8988T (cell line): Measurements from ENCODE around the gene RPS19.

Experiments
- DNase-seq: peaks from one replicate; pipeline ENCODE4 v3.0.0; 2011

The RPS19 gene

DNA sequence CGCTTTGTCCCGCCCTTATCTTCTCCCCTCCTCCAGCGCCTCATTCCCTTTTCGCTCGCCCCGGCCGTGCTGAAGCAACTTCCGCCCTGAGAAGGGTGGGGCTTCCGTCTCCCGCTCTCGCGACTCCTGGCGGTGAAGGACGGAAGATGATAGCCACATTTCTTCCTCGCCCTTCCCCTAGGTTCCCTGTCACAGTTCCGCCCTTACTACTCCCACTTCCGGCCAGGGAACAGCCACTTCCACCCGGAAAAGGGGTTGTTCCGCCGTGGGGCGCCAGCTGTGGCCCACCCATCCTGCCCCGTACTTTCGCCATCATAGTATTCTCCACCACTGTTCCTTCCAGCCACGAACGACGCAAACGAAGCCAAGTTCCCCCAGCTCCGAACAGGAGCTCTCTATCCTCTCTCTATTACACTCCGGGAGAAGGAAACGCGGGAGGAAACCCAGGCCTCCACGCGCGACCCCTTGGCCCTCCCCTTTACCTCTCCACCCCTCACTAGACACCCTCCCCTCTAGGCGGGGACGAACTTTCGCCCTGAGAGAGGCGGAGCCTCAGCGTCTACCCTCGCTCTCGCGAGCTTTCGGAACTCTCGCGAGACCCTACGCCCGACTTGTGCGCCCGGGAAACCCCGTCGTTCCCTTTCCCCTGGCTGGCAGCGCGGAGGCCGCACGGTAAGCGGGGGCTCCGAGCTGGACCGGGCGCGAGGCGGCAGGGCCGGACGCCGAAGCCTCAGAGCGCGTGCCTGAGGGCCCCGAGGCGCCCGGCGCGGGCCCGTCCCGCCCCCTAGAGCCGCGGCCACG is at the start of gene RPS19:
TSS of gene RPS19 (plus strand) at position 638 of the 801 bp plus-strand sequence. CDS start 520 bp downstream, outside the sequence.
- DNase-seq: peak; percentile 87

DNA sequence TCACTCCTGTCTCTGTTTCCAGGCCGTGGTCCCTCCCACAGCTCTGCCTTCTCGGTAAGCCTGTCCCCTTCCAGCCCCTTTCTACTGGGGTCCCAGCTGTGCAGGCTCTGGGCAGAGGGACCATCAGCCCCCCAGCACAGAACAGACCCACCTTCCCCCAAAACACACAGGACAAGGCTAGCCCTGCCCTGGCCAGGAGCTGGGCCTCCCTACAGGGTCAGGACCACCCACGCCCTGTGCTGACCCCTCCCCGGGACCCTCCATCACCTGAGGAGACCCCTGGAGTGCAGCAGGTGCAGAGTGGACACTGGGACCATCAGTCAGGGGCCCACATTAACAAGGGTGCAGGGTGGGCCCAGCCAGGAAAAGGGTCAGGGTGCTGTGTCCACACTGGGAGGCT is 49.8 kb upstream of the RPS19 start:
- DNase-seq: no peak

DNA sequence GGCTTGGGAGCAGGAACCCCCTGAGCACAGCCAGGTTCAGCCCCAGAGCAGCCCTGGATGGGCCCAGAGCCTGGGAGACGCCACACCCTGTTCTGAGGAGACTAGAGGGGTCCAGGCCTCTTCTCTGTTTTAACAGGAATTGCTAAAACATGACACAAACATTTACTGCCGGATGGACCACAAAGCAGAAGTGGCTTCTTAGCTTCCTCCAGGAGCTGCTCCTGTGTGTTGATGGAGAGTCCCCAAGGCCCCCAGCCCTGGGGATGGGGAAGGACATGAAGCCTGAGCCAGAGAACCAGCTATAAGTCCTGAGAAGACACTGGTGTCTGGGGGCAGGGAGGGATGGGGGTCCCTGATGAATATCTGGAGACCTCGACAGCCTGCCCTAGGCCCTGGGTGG is 49.0 kb upstream of the RPS19 start:
- DNase-seq: no peak

DNA sequence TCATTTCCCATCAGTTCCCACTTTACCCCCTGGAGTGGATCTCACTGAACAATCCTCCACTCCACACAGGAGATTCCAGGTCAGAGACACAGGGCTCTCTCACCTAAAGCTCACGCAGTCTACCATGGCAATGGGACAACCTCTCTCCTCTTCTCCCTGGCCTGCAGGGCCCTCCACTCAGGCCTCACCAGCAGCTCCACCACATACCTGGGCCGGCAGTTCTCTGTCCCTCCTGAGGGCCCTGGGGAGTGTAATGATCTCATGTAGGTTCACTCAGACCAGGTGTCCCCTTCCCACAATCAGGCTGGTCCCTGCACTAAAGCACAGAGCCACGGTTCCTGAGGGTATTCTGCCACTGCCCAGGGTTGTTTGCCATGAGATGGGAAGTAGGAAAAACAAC is 48.1 kb upstream of the RPS19 start:
- DNase-seq: no peak

DNA sequence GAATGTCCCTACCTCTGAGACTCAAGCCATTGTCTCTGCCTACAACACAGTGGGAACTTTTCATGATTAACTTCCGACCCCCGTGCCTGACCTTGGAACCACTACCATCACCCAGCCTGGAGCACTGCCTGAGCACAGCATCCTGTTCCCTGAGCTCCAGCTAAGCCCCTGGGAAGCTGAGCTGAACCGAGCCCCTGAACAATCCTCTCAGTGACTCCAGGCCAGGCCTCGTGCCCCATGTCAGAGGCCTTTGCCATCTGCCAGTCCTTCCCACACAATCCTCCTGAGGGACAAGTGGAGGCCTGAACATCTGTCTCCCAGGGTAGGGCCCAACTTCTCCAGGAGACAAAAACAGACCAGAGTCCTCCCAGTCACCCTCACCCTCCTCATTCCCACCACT is 46.1 kb upstream of the RPS19 start:
- no peak for DNase-seq

DNA sequence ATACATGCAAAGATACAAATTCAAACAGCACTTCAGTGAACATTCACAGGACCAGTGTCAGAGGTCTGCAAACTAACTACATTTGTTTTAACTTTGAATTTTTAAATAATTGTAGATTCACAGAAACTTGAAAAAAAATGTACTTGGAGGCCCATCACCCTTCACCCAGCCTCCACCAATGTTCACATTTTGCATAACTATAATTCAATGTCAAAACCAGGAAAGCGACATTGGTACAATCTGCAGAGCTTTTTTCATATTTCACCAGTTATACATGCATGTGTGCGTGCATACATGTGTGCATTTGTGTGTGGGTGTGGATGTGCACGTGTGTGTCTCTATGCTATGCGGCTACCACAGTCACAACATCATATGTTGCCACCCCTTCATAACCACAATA is 44.8 kb upstream of the RPS19 start:
- no peak for DNase-seq

DNA sequence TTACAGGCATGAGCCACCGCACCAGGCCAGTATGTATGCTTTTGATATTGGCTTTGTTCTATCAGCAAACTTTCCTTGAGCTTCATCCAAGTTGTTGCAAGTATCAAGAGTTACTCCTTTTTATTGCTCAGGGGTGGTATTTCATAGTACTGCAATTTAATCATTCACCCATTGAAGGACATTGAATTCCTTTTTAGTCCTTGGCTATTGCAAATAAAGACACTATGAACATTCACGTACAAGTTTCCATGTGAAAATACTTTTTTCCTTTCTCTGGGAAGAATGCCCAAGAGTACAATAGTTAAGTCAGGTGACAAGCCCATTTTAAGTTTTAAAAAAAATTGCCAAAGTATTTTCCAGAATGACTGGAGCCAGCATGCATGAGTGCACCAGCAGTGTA is 43.3 kb upstream of the RPS19 start:
- DNase-seq: no peak

DNA sequence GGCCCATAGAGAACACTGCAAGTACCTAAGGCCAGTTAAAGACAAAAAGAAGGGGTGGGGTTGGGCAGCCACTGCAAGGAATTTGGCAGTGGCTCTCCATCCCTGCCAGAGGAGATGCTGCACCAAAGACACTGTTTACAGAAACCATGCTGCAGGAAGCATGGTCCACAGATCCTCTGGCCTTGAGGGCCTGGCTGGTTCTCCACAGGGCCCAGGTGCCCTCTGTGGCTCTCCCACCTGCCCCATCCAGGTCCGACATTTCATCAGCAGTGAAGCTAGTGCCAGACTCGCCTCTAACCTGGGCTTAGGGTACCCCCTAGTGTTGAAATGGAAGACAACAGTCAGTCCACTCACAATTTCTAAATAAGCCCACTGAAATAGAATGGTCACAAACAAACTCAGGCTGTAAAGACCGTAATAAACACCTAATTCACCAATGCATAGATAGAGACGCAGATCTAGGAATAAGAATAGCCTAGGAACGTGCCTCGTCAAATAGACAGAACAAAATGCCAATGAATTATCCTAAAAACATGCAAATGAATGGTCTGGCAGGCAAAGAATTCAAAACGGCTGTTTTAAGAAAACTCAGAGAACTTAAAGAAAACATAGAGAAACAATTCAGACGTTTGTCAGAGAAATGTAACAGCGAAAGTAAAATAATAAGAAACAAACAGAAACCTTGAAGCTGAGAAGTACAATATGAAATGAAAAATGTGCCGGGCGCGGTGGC is 38.9 kb upstream of the RPS19 start:
- DNase-seq: peak; percentile 85

DNA sequence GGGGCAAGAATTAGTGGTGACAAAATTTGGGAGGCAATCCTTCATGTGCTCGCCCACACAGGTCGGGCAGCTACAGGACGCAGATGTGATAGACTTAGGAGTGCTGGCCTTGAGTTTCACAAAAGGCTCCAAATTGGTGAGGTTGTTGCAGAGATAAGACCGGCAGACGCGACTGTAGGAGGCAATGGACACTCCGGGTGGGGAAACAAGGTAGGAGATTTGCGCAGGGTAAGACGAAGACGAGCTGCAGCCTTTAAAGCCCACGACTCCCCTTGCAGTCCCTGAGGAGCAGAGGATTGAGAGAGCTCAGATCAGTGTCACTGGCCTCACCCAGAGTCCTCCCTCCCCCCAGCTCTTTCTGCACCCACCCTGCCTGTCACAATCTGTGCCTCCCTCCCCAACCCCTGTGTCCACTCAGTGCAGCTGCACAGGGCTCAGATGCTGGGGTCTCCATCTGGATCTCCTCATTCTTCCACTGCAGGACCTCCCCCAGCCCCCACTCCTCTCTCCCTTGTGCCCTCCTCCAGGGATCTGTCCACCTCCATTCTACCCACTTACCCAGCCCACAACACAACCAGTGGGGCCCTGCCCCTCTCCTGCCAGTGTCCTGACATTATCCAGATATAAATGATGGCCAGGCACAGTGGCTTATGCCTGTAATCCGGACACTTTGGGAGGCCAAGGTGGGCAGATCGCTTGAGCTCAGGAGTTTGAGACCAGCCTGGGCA is 21.9 kb upstream of the RPS19 start:
- DNase-seq: no peak

DNA sequence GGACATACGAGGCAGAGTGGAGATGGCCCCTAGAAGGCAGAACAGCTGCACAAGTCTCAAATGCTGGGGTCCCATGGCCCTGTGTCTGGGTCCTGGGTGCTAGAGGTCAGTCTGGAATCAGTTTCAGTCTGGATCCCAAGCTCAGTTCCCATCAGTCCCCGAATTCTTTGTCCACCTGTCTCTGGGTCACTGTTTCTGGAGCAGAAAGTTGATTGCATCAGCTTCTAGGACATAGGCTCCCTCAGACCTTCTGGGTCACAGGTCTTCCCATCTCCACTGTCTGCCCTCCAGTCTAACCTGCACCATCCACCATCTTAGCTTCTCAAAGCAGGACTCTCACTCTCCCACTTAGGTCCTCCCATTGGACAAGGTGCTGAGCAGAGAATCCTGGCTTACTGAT is 20.8 kb upstream of the RPS19 start:
- DNase-seq: no peak

DNA sequence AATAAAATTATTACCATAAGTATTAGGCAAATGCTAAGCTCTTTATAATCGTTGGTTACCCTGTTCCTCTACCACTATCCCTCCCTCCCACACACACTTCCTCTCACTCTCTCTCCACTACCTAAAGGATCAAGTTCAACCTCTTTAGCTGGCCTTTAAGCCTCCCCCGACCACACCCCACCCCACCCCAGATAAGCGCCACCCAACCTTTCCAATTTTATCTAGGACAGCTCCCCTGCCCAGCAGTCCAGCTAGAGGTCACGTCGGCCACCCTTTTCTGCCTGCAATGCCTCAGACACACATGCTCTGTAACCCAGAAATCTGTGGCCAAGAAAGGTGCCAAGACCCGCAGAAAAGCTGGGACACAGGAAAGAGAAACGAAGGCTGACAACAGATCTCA is 16.7 kb upstream of the RPS19 start:
- no peak for DNase-seq

DNA sequence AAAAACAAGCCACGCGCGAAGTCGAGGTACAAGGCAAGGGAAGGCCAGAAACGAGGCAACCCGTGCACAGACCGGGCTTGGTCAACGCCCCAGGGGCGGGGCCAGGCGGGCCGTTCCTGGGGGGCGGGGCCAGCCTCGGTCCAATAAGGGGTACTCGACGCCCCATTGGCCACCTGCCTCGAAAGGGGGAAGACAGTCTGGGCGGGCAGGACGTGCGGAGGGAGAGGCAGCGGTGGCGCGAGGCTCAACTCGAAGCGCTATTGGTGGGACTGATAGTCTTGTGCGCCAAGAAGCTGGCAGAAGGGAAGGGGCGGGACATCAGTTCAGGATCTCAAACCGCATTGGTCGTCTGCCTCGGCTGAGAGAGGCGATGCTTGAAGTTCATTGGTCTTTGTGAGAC is 15.5 kb upstream of the RPS19 start, which contains the start of gene LYPD4:
TSS of gene LYPD4 (minus strand) at position 83 of the 400 bp plus-strand sequence. CDS start 5,398 bp downstream, outside the sequence.
- no peak for DNase-seq

DNA sequence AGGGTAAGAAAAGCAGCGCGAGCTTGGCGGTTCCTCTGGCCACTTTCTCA is 15.2 kb upstream of the RPS19 start, which contains the start of gene DMRTC2:
TSS of gene DMRTC2 (plus strand) at position 42 of the 50 bp plus-strand sequence. CDS start 2,387 bp downstream, outside the sequence.
- DNase-seq: no peak

DNA sequence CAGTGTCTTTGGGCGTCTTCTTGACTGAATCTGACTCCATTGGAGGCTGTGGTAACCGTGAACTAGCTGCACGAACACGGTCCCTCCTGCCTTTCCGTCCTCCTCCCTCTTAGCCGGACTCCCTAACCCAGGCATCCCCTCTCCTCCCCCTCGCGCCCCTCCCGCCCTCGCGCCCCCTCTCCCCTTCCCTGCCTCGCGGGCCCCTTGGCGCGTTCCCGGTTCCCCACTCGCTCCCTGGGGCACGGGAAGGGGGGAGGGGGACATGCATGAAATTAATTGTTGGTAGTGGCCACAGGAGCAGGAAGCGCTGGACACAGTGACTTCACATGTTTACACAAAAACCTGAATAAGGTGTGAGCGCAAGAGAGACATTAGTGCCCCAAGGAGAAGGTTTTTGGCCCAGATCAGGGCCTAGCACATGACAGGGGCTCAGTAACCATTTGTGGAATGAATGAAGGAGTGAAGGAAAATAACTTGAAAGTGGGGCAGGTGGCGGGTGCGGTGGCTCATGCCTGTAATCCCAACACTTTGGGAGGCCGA is 14.9 kb upstream of the RPS19 start:
- DNase-seq: no peak

DNA sequence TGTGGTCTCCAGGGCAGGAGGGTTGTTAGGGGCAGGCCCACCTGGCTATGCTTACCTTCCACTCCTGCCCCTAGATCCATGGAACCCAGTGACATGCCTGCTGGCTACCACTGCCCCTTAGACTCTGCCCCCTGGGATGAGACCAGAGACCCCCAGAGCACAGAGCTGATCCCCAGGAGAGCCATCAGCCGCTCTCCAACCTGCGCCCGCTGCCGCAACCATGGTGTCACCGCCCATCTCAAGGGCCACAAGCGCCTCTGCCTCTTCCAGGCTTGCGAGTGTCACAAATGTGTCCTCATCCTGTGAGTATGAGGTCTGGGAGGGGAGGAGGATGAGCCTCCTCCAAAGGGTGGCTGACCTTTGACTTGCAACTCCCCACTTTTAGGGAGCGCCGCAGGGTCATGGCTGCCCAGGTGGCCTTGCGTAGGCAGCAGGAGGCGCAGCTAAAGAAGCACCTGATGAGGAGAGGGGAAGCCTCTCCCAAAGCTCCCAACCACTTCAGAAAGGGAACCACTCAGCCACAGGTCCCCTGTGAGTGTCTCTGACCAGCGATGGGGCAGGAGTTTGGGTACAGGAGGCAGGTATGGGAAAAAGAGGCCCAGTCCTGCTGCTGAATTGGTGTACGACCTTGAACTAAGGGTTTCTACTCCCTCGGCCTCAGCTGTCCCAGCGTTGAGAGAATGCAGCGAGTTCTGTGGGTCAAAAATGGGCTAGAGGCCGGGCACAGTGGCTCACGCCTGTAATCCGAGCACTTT is 12.5 kb upstream of the RPS19 start:
- DNase-seq: no peak

DNA sequence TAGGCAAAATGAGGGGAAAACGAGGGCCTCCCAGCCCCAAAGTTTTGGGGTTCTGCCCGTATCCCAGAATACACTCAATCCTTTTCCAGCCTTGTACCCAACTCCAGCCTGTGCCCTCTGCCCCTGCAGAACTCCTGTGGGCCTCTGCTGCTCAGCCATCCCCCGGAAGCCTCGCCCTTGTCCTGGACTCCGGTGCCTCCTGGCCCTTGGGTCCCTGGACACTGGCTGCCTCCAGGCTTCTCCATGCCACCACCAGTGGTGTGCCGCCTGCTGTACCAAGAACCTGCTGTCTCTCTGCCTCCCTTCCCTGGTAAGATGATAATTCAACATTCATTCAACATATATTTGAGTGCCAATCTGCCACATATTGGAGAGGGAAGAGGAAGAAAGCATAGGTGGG is 11.4 kb upstream of the RPS19 start:
- DNase-seq: no peak

DNA sequence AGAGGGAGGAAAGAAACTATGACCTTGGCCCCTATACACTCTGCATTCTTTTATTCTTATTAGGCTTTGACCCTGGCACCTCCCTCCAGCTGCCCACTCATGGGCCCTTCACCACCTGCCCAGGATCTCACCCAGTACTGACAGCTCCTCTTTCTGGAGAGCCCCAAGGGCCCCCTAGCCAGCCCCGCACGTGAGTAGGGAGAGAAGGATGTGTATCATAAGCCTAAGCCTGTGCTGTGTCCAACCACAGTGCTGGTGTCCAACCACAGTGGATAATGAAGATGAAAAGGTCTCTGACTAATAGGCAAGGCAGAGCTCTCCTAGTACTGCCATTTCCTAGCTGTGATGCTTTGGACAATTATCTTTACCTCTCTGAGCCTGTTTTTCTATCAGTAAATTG is 11.0 kb upstream of the RPS19 start:
- DNase-seq: no peak

DNA sequence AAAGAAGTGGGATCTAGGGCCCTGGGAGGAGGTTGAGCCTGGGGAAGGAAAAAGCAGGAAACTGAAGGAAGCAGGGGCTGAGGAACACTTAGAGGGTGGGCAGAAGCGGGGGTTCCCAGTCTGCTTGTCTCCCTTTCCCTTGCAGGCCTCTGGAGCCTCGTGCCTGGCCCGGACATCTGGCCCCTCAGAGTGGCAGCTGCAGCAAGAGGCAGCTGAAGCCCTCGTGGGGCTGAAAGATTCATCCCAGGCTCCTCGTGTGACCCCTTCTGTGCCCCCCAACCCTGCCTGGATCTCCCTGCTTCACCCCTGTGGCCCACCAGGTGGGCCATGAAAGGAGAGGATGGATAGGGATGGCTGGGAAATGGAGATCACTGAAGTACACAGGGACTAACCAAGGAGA is 9.7 kb upstream of the RPS19 start:
- DNase-seq: no peak

DNA sequence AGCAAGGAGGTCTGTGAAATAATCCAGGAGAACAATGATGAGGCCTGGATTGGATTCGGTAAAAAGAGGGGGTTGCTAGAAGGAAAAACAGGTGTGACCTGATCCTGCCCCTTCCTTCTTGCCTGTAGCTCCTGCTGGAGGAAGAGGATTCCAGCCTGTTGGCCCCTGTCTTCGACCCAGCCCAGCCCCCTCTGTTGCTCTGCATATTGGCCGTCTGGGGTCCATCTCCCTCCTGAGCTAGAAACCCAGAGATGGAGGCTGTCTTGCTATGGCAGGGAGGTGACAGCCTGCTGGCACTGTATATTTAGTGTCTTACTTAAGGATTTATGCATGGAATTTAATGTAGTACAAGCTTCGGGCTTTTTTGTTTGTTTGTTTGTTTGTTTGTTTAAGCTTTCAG is 8.6 kb upstream of the RPS19 start:
- DNase-seq: no peak

DNA sequence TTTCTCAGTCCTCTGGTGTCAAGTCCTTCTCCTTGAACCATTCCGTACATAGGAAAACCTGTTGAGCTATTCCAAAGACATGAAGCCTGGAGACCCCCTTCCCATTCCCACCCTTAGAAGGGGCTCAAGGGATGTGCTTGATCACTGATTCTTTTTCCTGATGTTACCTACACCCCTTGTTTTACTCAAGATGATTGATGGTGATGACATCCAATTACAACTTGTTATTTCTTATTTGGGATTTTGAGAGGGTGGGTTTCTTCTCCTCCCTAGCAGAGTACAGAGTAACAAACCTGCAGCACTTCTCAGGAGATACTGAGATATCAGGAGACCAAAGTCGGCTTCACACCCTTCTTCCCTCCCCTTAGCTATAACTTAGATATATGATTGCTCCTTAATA is 6.7 kb upstream of the RPS19 start:
- no peak for DNase-seq

DNA sequence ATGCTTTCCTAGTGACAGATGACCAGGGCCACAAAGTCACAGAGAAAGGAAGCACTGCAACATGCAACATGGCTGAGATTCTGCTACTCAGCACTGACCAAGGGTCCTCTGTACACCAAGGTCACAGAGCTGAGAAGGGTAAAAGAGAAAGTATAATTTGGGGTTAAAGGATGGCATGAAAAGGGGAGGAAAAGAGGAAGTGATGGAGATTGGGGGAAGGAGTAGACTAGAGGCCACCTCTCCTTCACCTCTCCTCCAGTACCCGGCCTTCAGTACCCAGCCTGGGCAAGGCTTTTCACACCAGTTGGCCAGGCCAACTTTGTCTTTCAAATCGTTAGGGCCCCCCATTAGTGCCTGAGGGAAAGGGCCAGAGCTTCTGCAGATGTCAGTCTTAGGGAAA is 6.3 kb upstream of the RPS19 start:
- no peak for DNase-seq

DNA sequence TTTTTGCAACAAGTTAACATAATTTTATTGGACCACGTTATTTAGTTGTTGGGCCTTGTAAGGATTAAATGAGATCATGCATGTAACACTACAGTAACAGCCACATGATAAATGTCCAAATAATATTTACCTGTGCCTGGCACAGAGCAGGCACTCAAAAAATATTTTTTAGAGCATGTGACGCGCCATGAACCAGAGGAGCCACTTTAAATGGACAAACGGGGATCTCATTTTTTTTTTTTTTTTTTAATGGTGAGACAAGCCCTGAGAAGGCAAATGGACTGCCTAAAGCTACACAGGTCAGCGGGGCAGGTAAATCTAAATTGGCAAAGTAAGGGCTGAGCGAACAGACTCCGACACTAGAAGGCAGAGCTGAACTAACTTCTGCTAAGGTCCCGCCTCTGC is 840 bp upstream of the RPS19 start:
- no peak for DNase-seq

DNA sequence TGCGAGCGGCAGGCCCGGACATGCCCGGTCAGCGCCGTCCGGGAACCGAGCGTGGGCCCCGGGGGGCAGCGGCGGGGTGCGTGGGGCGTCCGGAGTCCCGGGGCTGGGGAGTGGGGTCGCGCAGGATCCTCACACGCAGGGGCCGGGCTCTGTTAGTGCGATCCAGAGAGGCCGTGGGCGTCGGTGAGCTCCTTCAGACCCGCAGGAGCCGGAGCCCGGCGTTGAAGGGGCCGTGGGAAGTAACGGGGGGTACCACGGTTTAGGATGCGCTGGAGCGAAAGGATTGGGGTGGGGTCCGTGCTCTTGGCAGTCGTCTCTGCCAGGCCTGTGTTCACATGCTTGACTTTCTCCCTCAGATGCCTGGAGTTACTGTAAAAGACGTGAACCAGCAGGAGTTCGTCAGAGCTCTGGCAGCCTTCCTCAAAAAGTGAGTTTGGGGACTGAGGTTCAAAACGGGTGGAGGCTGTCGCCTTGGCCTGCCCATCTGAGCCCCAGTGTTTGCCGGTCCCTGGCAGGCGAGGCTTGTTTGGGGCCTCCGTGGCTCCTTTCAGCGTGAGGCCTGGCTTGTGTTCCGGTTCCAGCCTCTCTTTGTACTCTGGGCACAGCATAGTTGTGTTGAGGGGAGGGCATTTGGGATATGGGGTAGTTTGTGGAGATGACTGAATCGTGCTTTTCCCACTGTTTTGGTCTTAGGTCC is 512 bp downstream of the RPS19 start:
- no peak for DNase-seq
